ENCODE data around the gene TARS3.
A peak's percentile ranks its signal among the peaks of the same experiment; 100 is the strongest.

Gene TARS3

DNA sequence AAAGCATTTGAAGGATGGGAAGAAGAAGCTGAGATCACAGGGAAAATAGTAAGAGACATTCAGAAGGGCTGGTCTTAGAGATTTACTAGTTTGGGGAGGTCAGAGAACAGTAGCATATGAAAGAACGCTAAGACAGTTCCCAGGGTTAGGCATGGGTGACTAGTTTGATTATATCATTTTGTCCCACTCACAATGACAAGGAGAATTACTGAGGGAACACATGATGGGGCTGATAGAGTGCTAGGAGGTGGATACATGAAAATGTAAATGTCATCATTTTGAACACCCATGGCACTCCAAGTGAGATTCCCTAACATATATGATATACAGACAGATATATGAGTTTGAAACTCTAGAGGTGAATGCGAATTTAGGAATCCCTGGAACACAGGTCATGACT lies 9.3 kb upstream of the TARS3 start:
- TF ChIP-seq, protein P1, sequence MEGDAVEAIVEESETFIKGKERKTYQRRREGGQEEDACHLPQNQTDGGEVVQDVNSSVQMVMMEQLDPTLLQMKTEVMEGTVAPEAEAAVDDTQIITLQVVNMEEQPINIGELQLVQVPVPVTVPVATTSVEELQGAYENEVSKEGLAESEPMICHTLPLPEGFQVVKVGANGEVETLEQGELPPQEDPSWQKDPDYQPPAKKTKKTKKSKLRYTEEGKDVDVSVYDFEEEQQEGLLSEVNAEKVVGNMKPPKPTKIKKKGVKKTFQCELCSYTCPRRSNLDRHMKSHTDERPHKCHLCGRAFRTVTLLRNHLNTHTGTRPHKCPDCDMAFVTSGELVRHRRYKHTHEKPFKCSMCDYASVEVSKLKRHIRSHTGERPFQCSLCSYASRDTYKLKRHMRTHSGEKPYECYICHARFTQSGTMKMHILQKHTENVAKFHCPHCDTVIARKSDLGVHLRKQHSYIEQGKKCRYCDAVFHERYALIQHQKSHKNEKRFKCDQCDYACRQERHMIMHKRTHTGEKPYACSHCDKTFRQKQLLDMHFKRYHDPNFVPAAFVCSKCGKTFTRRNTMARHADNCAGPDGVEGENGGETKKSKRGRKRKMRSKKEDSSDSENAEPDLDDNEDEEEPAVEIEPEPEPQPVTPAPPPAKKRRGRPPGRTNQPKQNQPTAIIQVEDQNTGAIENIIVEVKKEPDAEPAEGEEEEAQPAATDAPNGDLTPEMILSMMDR (IDR thresholded peaks at IDR 0.05; ENCODE audit: low read depth, low read length) = no peak

DNA sequence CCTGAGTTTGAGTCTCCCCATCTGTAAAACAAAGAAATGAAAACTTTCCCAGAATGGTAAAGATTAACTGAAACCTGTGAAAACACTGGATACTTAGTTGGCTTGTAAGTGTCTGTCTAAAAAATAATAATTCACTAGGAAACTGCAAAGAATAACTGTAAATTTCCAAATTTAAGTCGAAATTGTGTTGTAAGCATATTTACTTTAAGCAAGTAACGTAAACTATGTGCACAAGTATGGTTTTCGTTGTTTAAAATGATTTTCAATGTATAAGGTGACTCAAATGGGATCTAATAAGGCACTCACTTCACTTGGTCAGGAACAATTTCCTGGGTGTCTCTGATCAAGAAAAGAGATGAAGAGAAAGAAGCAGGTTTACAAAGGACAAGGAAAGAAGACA lies 8.5 kb upstream of the TARS3 start:
- TF ChIP-seq, protein P1 (IDR thresholded peaks at IDR 0.05; ENCODE audit: low read depth, low read length) = no peak
- no peak overlapping the region for H3K4me3 ChIP-seq (ENCODE audit: low read depth, low read length)

More for the DNA sequence above, 9.3 kb upstream of the TARS3 start:
- H3K4me3 ChIP-seq (ENCODE audit: low read depth, low read length) = no peak overlapping the region

DNA sequence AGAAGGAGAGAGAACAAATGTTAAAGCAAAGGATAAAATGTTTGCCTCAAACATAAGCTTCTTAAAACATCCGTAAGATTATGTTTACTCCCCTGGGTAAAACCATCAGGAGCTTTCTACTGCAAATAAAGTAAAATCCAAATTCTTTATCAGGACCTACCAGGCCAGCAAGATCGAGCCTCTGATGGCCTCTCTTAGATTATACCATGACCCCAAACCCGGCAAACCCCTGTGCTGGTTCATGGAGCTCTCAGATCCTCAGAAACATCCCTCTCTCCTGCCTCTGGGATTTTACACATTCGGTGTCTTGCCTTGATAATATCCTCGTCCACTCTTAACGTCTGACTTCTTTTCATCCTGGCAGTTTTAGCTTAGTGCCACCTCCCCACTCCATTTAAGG lies 7.5 kb upstream of the TARS3 start:
- H3K4me3 ChIP-seq (ENCODE audit: low read depth, low read length) = no peak overlapping the region
- TF ChIP-seq, protein P1 (IDR thresholded peaks at IDR 0.05; ENCODE audit: low read depth, low read length) = no peak

DNA sequence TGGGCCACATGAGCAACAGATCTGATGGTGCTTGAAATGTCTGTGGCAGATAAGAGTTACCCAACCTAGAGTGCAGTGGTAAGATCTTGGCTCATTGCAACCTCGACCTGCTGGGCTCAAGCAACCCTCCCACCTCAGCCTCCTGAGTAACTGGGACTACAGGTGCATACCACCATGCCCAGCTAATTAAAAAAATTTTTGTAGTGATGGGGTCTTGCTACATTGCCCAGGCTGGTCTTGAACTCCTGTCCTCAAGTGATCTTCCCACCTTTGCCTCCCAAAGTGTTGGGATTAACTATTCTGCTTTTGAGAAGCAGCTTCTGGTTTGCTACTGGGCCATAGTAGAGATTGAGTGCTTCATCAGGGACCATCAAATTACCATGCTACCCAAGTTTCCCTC lies 2.9 kb upstream of the TARS3 start:
- no peak overlapping the region for H3K4me3 ChIP-seq (ENCODE audit: low read depth, low read length)
- TF ChIP-seq, protein P1 (IDR thresholded peaks at IDR 0.05; ENCODE audit: low read depth, low read length) = no peak

DNA sequence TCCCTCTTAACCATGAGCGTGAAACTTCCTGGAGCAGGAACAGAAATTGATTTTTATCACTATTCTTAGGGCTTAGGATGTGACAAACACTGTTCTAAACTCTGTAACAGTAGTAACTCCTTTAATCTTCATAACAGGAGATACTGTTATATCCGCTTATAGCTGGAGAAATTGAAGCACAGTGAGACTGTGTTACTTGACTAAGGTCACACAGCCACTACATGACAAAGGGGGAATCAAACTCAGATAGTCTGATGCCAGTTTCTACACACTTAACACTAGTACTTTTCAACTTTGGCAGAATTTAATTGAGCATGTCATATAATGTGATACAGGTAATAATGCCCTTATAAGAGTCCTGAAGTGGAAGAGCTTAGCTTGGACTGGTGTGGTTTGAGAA lies 800 bp upstream of the TARS3 start:
- no peak overlapping the region for H3K4me3 ChIP-seq (ENCODE audit: low read depth, low read length)
- TF ChIP-seq, protein P1 (IDR thresholded peaks at IDR 0.05; ENCODE audit: low read depth, low read length) = no peak

DNA sequence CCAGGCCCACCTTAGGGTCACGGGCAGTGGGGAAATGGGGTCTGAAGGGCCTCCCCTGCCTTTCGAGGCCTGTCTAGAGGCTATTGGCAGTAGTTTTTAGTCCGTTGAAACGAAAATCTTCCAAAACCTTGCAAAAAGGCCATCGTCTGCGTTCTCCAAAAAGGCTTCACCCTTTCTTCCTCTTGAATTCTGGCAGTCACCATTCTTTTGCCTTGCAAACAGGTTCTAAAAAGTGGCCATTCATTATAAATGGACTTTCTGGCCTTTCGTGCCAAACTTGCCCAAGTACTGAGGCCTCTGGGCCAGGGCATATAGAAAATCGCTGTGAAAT lies 367 bp upstream of the TARS3 start:
- H3K4me3 ChIP-seq (ENCODE audit: low read depth, low read length) = no peak overlapping the region
- TF ChIP-seq, protein P1 (IDR thresholded peaks at IDR 0.05; ENCODE audit: low read depth, low read length) = no peak

DNA sequence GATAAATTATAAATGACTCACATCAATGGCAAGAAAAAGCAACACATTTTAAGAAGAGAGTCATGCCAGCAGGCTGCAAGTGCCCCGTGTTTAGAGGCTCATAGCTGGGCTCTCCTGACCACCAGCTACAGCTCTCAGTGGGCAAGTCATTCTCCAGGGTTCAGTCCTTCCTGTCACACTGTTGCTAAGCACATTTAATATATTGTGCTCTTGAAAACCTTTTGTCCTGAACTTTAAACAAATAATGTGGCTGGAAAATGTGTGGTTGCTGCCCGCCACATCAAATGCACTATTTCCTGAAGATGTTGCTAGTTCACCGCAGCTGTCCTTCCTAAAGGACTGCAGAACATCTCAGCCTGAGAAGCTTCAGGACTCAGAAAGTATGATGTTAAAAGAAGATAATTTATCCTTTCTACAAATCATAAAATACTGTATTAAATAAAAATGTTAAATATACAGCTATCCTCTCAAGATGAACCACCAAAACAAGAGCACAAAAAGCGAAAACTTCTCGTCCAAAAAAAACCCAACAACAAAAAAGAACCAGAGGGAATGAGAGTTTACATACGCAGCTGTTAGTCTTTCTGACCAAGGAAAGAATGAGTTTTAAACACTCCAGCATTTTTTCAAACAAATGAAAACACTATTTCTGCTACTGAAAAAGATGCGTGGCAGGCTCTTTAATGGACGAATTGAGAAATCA lies 951 bp downstream of the TARS3 start:
- peak overlapping the region; percentile 79 for H3K4me3 ChIP-seq (ENCODE audit: low read depth, low read length)
- TF ChIP-seq, protein P1 (IDR thresholded peaks at IDR 0.05; ENCODE audit: low read depth, low read length) = no peak

Measured in WI38 (cell line).